ENCODE measurements around the gene TNFAIP6.
"Not testable (repeated sequence)": the region's sequence is repeated elsewhere in the genome, so short reads cannot be mapped to it uniquely, and the experiment has no call there.

The TNFAIP6 gene

GRCh38 chr2:151417650-151418049 is 60.3 kb downstream of the TNFAIP6 start:
- no peak for DNase-seq (ENCODE audit: low spot score)

- DNase-seq (ENCODE audit: low spot score), result not testable (repeated sequence)
Measured at GRCh38 chr2:151421681-151422080, 64.3 kb downstream of the TNFAIP6 start.

GRCh38 chr2:151422917-151423439 is 65.6 kb downstream of the TNFAIP6 start:
- no peak for DNase-seq (ENCODE audit: low spot score)

GRCh38 chr2:151423760-151424159 is 66.4 kb downstream of the TNFAIP6 start:
- no peak for DNase-seq (ENCODE audit: low spot score)
